ENCODE results near the gene IGSF3.

IGSF3 gene

DNA sequence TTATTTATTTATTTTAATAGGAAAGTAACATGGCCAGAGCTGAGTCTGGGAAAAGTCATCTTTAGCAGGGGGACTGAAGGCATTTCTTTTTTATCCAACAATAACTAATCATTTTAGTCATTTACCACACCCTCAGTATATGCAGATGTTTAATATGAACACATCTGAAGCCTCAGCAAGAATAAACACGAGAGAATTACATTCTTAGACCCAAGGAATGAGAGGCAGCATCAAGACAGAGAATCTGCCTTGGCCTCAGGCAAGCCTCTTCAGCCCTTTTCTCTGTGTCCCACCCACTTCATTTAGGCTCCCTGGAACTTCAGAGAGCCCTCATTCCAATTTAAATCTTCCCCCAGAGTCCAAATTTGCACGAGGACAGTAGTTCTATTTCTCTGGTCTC lies 17.0 kb upstream of the IGSF3 start:
- no peak for DNase-seq (ENCODE audit: insufficient read length)
- TF ChIP-seq POLR2A (IDR thresholded peaks at IDR 0.05; ENCODE audit: low read depth, low read length), result no peak
- no peak for TF ChIP-seq POLR2AphosphoS5 (IDR thresholded peaks at IDR 0.05; ENCODE audit: low read depth, low read length)
- TF ChIP-seq TAF1 (IDR thresholded peaks at IDR 0.05; ENCODE audit: borderline replicate concordance, low read depth, low read length), result no peak
- no peak for FAIRE-seq

DNA sequence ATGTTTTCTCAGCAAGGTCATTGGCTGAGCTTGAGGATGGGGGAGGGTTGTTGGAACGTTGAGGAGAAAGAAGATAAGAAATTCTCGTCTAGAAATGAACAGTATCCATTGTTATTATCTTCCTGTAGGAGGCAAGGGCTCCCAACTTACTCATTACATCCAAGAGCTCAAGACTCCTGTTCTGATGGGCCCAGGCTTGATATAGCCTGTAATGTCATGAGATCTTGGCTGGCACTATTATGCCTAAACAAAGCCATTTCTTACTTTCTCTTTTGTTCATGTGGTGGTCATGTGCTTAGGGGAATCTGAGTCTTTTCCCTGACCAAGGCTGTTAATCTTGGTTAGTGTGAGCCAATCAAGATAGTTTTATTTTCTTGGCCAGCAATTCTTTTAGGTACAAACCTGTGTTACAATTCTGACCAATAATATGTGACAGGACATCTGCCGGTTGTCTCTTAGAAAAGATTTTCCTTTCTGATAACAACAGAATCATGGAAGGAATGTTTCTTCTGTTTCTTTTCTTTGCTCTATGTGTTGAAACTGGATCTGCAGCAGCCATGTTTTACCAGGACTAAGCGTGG lies 15.2 kb upstream of the IGSF3 start:
- DNase-seq (ENCODE audit: insufficient read length) (no peak), FAIRE-seq (no peak)
- no peak for TF ChIP-seq TAF1 (IDR thresholded peaks at IDR 0.05; ENCODE audit: borderline replicate concordance, low read depth, low read length)
- no peak for TF ChIP-seq POLR2A (IDR thresholded peaks at IDR 0.05; ENCODE audit: low read depth, low read length)
- no peak for TF ChIP-seq POLR2AphosphoS5 (IDR thresholded peaks at IDR 0.05; ENCODE audit: low read depth, low read length)

DNA sequence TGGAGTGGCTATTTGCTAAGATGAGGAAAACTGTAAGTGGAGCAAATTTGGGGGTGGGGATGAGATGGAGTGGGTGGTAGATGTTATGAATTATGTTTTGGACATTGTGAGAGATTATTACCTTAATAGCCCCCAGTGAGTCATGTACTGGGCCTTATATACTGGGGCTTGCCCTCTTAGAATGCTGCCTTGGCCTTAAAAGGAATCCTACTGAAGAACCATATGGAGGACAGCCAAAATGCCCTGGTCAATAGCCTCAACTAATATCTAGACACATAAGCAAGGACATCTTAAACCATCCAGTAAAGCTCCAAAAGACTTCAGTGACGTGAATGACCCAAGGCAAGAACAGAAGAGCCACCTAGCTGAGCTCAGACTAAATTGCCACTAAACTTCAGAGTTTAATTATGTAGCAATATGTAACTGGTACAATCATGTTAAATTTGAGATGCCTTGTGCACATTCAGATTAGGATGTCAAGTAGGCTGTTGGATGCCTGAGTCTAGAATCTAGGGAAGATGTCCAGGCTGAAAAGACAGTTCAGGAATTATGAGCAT lies 13.9 kb upstream of the IGSF3 start:
- DNase-seq (ENCODE audit: insufficient read length), result no peak
- peak; percentile 46 for FAIRE-seq
- no peak for TF ChIP-seq POLR2A (IDR thresholded peaks at IDR 0.05; ENCODE audit: low read depth, low read length)
- TF ChIP-seq POLR2AphosphoS5 (IDR thresholded peaks at IDR 0.05; ENCODE audit: low read depth, low read length), result no peak
- no peak for TF ChIP-seq TAF1 (IDR thresholded peaks at IDR 0.05; ENCODE audit: borderline replicate concordance, low read depth, low read length)

DNA sequence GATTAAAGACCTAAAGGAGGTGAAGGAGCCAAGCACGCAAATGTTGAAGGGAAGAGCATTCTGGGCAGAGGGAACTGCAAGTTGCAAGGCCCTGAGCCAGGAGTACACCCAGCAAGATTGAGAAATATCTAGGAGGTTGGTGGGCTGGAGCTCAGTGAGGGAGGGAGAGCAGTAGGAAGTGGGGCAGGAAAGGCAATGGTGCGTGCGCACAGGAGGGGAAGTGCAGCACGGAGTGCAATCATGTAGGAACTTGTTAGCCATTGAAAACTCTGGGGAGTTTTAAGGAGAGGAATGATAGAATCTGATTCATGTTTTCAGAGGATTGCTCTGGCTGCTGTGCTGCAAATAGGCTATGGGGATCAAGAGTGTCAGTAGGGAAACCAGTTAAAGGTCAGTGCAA lies 13.2 kb upstream of the IGSF3 start:
- no peak for DNase-seq (ENCODE audit: insufficient read length)
- TF ChIP-seq POLR2AphosphoS5 (IDR thresholded peaks at IDR 0.05; ENCODE audit: low read depth, low read length) (no peak), POLR2A (IDR thresholded peaks at IDR 0.05; ENCODE audit: low read depth, low read length) (no peak), TAF1 (IDR thresholded peaks at IDR 0.05; ENCODE audit: borderline replicate concordance, low read depth, low read length) (no peak)
- no peak for FAIRE-seq

DNA sequence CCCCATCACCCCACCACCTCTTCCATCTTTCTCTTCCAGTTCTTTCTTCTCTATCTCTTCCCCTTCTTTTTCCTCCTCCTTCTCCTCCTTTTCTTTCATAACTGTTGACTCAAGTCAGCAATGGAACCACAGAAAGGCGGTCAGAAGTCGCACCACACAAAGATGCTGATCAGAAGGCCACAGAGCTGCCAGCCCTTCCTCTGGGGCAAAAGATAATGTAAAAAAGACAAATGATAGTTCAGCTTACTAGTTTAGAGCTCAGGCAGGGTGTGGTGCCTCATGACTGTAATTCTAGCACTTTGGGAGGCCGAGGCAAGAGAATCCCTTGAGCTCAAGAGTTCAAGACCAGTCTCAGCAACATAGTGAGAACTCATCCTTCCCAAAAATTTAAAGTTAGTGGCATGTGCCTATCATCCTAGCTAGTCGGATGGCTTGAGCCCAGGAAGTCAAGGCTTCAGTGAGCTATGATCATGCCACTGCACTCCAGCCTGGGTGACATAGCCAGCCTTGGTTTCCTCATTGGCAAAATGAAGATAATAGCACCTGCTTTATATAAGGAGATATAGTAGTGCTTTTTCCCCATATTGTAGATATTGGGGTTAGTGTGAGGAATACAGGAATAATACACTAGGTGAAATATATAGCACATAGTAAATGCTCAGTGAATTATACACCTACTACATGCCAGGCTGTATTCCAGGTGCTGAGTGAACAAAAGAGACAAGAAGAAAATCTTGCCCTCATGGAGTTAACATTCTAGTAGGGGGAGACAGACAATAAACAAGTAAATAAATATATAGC lies 12.5 kb upstream of the IGSF3 start:
- FAIRE-seq (no peak), DNase-seq (ENCODE audit: insufficient read length) (no peak)
- no peak for TF ChIP-seq TAF1 (IDR thresholded peaks at IDR 0.05; ENCODE audit: borderline replicate concordance, low read depth, low read length)
- no peak for TF ChIP-seq POLR2AphosphoS5 (IDR thresholded peaks at IDR 0.05; ENCODE audit: low read depth, low read length)
- no peak for TF ChIP-seq POLR2A (IDR thresholded peaks at IDR 0.05; ENCODE audit: low read depth, low read length)

DNA sequence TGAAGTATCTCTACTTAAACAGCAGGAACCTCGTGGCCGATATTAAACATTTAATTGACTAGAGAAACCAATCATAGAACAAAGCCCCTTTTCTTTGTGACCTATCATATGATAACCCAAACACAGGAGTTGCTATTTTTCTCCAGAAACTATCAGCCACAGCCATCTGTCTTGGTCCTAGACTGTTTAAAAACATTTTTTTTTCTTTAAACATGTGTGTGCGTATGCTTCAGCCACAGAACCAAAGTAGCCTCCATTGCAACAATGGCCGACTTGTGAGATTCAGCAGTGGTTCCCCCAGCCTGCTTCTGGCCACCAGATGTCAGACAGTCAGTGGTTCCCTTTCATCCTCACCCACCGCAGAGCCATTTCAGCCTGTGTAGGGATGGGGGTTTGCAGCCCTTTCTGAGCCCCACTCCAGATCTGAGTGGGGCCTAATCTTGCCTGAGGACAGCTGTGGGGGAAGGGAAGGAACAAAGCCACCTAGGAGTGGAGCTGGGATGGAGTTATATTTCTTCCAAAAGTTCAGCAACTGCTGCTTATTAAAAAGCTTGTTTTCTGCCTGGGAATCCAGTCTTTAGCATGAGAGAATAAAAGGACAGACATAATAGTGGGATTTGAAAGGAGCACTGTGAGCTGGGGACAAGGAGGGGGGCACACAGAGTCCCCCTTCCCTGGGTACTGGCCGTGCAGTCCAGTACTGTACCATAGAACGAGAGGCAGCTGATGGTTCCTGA lies 11.7 kb upstream of the IGSF3 start:
- no peak for FAIRE-seq
- TF ChIP-seq POLR2A (IDR thresholded peaks at IDR 0.05; ENCODE audit: low read depth, low read length) (no peak), POLR2AphosphoS5 (IDR thresholded peaks at IDR 0.05; ENCODE audit: low read depth, low read length) (no peak), TAF1 (IDR thresholded peaks at IDR 0.05; ENCODE audit: borderline replicate concordance, low read depth, low read length) (no peak)
- DNase-seq (ENCODE audit: insufficient read length), result no peak

DNA sequence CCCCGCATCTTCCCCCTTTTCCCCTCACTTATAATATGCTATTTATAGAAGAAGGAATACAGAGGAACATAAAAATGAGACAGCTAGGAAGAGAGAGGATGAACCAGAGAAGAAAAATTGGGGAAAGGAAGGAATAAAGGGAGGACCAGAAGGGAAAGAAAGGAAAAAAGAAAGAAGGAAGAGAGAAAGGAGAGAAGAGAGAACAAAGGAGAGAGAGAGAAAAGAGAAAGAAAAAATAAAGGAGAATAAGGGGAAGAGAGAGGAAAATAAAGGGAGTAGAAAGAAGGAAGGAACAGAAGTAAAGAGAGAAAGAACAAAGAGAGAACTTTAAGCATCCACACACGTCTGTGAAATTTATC lies 11.2 kb upstream of the IGSF3 start:
- FAIRE-seq (no peak), DNase-seq (ENCODE audit: insufficient read length) (no peak)
- TF ChIP-seq TAF1 (IDR thresholded peaks at IDR 0.05; ENCODE audit: borderline replicate concordance, low read depth, low read length) (no peak), POLR2AphosphoS5 (IDR thresholded peaks at IDR 0.05; ENCODE audit: low read depth, low read length) (no peak), POLR2A (IDR thresholded peaks at IDR 0.05; ENCODE audit: low read depth, low read length) (no peak)

DNA sequence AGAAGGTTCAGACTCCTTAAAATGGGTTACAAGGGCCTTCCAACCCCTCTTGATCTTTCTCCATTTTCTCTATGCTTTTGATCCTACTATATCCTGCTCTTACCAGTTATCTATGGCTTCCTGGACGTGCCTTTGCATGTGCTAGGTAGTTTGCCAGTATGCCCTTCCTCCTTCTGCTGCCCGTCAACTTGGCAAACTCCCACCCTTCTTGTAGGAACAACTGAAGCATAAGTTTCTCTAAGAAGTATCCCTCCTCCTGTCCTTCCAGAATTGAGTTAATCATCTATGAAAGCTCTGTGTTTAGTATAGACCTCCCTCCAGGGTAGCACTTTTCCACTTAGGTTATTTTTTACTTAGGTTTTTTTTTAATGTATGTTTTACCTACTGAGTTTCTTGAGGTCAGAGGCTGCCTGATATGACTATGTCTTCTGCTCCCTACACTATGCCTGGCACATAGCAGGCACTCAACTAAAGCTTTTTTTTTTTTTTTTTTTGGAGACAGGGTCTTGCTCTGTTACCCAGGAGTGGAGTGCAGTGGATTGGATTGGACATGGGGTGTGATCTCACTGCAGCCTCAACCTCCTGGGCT lies 10.0 kb upstream of the IGSF3 start:
- FAIRE-seq (no peak), DNase-seq (ENCODE audit: insufficient read length) (no peak)
- no peak for TF ChIP-seq POLR2A (IDR thresholded peaks at IDR 0.05; ENCODE audit: low read depth, low read length)
- no peak for TF ChIP-seq TAF1 (IDR thresholded peaks at IDR 0.05; ENCODE audit: borderline replicate concordance, low read depth, low read length)
- no peak for TF ChIP-seq POLR2AphosphoS5 (IDR thresholded peaks at IDR 0.05; ENCODE audit: low read depth, low read length)

DNA sequence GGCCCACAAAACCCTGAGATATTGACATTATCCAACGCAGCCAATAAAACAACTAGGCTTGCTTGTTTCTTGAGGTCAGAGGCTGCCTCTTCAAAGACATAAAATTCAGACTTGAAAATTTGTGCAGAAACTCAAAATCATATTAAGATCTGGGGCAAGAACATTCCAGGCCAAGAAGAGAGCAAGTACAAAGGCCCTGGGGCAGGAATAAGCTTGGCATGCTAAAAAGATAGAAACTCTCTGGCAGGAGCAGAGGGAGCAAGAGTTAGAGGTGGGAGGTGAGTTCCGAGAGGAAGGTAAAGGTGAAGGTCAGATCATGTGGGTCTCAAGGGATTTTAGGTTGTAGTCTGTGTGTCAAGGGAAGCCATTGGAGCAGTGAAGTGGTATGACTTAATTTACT lies 8.8 kb upstream of the IGSF3 start:
- FAIRE-seq, result no peak
- no peak for DNase-seq (ENCODE audit: insufficient read length)
- TF ChIP-seq POLR2A (IDR thresholded peaks at IDR 0.05; ENCODE audit: low read depth, low read length), result no peak
- no peak for TF ChIP-seq TAF1 (IDR thresholded peaks at IDR 0.05; ENCODE audit: borderline replicate concordance, low read depth, low read length)
- no peak for TF ChIP-seq POLR2AphosphoS5 (IDR thresholded peaks at IDR 0.05; ENCODE audit: low read depth, low read length)

DNA sequence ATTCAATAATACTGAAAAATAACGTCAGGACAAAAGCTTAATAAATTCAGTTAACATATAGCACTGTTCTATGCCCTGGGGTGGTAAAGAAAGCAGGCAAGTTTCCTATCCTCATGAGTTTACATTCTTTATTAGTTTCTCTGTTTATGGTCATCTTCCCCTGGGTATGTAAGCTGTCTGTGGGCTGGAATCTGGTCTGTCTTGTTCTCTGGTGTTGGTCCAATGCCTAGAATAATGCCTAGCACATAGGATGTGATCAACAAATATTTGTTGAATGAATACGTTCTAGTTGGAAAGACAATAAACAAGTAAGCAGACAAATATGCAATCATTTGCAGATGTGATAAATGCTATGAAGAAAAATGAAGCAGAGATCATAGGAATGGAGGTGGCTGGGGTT lies 7.2 kb upstream of the IGSF3 start:
- TF ChIP-seq POLR2AphosphoS5 (IDR thresholded peaks at IDR 0.05; ENCODE audit: low read depth, low read length) (no peak), TAF1 (IDR thresholded peaks at IDR 0.05; ENCODE audit: borderline replicate concordance, low read depth, low read length) (no peak), POLR2A (IDR thresholded peaks at IDR 0.05; ENCODE audit: low read depth, low read length) (no peak)
- no peak for FAIRE-seq

DNA sequence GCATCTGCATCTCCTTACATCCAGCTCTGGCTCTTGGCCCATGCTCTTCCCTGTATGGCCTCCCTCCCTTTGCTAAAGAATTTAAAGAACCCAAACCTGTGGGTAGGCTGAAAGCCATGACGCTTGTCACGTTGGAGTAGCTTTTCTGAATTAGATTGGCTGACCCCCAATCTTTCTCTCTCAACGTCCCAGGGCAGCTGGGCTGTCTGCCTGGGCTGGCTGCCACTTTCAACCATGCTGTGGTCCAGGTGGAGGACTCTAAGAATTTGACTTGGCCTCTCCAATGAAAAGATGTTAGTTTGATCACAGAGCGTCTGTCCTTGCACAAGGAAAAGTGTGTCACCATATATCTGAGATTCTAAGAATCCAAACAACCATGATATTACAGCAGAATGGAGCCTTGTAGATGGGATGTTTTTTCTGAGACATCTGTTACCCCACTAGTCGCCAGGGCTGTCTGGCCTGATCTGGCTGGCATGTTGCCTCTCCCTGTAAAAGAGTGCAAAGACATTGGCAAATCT lies 6.5 kb upstream of the IGSF3 start:
- DNase-seq (ENCODE audit: insufficient read length) (no peak), FAIRE-seq (no peak)
- TF ChIP-seq TAF1 (IDR thresholded peaks at IDR 0.05; ENCODE audit: borderline replicate concordance, low read depth, low read length), result no peak
- TF ChIP-seq POLR2A (IDR thresholded peaks at IDR 0.05; ENCODE audit: low read depth, low read length), result no peak
- no peak for TF ChIP-seq POLR2AphosphoS5 (IDR thresholded peaks at IDR 0.05; ENCODE audit: low read depth, low read length)

More for the DNA sequence above, 7.2 kb upstream of the IGSF3 start:
- DNase-seq (ENCODE audit: insufficient read length), result no peak
